GM12801 (cell line): ENCODE measurements around the gene CAMTA1.

ENCODE experiments used
- TF ChIP-seq, protein P1 (sequence below): IDR thresholded peaks from one replicate; pipeline ENCODE4 v1.5.1; 2011; ENCODE audit warnings: control low read depth; ENCODE audit not compliant: insufficient read length; ENCODE audit errors: extremely low read depth

The CAMTA1 gene

DNA sequence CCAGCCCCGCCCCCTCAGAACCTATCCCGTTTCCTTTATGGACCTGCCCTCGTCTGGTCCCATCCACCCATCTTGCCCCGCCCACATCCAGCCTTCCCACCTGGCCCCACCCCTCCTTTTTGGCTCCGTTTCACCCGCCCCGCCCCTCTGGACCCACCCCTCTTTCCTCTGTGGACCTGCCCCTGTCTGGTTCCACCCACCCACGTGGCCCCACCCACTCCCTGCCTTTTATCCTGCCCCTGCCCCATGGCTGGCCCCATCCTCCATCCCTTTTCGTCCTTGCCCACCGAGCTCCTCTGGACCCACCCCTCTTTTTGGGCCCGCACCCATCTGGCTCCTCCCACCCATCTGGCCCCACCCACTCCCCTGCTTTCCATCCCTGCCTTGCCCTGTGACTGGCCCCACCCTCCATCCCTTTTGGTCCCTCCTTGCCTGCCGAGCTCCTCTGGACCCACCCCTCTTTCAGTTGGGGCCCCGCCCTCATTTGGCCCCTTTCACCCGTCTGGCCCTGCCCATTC, 177.3 kb downstream of the CAMTA1 start:
- TF ChIP-seq, protein P1, sequence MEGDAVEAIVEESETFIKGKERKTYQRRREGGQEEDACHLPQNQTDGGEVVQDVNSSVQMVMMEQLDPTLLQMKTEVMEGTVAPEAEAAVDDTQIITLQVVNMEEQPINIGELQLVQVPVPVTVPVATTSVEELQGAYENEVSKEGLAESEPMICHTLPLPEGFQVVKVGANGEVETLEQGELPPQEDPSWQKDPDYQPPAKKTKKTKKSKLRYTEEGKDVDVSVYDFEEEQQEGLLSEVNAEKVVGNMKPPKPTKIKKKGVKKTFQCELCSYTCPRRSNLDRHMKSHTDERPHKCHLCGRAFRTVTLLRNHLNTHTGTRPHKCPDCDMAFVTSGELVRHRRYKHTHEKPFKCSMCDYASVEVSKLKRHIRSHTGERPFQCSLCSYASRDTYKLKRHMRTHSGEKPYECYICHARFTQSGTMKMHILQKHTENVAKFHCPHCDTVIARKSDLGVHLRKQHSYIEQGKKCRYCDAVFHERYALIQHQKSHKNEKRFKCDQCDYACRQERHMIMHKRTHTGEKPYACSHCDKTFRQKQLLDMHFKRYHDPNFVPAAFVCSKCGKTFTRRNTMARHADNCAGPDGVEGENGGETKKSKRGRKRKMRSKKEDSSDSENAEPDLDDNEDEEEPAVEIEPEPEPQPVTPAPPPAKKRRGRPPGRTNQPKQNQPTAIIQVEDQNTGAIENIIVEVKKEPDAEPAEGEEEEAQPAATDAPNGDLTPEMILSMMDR: no peak

DNA sequence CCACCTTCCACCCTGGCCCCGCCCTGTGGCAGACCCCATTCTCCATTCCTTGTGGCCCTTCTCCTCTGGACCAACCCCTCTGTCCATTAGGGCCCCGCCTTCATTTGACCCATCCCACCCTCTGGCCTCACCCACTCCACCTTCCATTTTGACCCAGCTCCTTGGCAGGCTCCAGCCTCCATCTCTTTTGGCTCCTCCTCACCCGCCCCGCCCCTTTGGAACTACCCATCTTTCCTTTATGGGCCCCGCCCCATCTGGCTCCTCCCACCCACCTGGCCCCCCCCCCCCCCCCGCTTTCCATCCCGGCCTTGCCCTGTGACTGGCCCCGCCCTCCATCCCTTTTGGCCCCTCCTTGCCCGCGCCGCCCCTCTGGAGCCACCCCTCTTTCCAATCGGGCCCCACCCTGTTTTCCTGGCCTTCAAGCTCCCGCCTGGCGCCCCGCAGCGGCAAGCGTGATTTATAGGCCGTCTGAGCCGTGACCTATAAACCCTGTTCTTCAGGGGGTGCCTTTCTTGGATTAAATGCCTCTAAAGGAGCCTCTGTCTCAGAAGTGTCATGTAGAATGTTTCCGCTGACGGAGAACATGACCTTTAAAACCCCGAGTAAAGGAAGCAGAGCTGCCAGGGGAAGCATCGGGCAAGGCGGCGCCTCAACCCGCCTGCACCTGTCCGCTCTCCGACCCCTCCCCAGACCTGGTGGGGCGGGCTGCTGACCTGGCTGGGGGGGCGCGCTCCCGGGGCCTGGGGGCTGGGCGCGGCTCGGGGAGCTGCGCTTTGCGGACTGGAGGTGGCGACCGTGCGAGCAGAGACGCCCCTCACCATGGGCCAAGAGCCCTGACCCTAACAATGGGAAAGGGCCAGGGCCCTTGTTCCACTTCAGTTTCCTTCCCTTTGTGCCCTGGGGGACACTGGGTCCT, 178.0 kb downstream of the CAMTA1 start:
- TF ChIP-seq, protein P1: no peak

DNA sequence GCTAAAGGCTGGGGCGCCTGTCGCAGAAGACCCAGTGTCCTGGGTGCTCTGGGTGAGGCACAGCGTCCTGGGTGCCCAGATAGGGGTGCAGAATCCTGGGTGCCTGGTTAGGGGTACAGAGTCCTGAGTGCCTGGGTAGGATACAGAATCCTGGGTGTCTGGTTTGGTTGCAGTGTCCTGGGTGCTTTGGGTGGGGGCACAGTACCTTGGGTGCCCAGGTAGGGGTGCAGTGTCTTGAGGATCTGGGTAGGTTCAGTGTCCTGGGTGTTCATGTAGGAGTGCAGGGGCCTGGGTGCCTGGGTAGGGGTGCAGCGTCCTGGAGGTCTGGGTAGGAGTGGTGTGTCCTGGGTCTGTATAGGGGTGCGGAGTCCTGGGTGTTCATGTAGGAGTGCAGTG, 178.7 kb downstream of the CAMTA1 start:
- TF ChIP-seq, protein P1: no peak

DNA sequence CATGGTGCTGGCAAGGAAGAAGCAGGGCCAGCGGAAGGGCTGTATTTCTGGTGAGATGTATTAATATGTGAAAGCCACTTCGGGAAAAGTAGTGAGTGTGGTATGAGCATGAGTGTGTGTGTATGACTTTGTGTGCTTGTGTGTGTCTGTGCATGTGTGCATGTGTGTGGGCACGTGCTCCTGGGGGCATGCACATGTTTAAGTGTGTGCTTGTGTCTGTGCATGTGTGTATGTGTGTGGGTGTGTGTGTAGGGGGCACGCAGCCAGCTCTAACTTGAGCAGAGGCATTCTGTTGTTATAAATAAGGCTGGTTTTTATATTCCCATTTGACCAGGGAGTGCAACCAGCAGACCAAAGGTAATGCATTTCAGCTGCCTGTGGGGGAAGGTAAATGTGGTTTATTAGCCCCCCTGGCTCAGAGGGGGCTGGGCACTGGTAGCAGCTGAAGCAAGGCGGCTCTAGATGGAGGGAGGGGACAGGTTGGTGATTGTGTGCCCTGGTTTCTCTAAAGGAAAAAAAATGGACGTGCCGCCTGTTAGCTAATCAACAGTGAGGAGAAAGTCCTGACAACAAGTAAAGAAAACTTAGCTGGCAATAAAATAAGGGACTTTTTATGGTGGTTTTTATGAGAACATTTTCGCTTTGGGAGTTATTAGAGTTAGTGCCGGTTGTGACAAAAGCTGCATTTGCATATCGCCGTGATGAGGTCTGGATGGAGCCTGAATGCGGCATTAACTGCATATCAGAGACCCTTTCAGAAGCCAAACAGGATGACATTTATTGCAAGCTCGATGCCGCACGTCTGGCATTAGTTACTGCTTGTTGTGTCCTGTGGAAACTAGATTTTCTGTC, 180.1 kb downstream of the CAMTA1 start:
- TF ChIP-seq, protein P1: no peak

DNA sequence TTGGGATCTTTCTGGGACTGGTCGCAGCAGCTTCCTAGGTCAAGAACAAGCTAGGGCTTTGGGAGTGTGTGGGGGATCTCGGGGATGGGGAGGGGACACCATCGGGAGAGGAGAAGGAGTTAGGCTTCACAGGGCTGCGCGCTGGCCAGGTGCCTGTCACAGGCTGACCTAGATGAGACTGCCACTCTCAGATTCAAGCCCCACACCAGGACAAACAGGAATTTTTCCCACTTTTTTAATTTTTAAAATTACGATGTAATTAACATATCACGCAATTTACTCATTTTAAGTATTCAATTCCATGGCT, 180.6 kb downstream of the CAMTA1 start:
- TF ChIP-seq, protein P1: no peak

DNA sequence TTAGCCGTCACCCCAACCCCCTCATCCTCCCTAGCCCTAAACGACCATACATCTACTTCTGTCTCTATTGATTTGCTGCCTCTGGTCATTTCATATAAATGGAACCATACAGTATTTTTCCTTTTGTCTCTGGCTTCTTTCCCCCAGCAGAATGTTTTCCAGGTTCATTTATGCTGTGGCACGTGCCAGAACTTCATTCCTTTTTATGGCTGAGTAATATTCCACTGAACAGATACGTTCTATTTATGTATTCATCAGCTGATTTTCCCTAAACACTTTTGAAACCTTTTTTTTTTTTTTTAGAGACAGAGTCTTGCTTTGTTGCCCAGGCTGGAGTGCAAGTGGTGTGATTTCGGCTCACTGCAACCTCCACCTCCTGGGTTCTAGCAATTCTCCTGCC, 181.1 kb downstream of the CAMTA1 start:
- TF ChIP-seq, protein P1: no peak

DNA sequence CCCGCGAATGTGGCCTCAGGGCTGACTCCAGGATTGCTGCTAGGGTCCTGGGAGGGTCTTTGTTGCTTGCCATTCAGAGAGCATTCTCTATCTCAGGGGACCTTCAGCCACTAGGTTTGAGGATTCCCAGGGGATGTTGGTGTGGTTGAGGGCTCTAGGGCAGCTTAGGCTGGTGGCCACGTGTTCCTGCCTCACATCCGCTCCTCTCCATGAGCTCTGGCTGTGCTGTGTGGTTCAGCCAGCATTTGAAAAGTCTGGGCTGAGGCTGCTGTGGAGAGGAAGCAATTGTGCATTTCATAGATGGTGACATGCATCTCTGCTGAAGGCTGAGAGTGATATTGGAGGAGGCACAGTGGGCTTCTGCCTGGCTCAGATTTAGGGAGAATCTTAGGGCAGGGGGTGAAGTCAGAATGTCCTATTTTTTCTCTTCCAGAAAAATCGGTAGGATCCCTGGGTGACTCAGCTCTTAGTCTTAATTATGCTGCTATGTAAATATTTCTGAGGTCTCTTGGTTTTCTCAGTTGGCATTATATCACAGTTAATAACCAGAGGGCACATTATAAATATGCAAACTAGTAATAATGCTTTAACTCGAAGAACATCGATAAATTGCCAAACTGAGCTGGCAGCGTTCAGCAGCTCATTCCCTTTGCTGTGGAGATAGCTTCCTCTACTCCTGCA, 182.3 kb downstream of the CAMTA1 start:
- TF ChIP-seq, protein P1: no peak
